ENCODE data around the gene GALNT18. TPM values are rescaled to one million over a fixed set of nuclear protein-coding genes. Genes with fewer than 3 reads are reported as not detected.
A peak's percentile ranks its signal among the peaks of the same experiment; 100 is the strongest.

Gene GALNT18
- total and polyA plus RNA-seq, 7 donors = 4.6 to 32.4 (median 8.3) TPM

GRCh38 chr11:11618973-11619435 is 2.8 kb downstream of the GALNT18 start:
- DNase-seq (no peak), ATAC-seq (no peak)
- peaks cover 10% of the 10 kb centered on the region for H3K4me1 ChIP-seq
- no peak overlapping the region for H3K27ac ChIP-seq
- H3K4me3 ChIP-seq = peak overlapping the region; percentile 69
- no peaks in the 10 kb centered on the region for H3K27me3 ChIP-seq (ENCODE audit: insufficient read depth in 3 of 3, low read length in 2 of 3)
- no peaks in the 10 kb centered on the region for H3K36me3 ChIP-seq (ENCODE audit: insufficient read depth in 1 of 2, low read depth in 1 of 2)
- intact Hi-C loops (cut with DNase I) = loop anchor here in 1 of 2 donors (10.0 kb wide), 1 partner anchor 84 kb away; no protein-coding TSS in a partner anchor
- TF ChIP-seq CTCF (IDR thresholded peaks at IDR 0.05) = no peak
- no peaks in the 10 kb centered on the region for H3K9me3 ChIP-seq
- WGBS, 3 donors = 57 to 63% (median 62%) methylated on average over 4 of the region's 4 CpGs

- ATAC-seq (no peak), DNase-seq (no peak)
- Histone ChIP-seq H3K4me1 (no peaks in the 10 kb centered on the region), H3K36me3 (ENCODE audit: insufficient read depth in 1 of 2, low read depth in 1 of 2) (no peaks in the 10 kb centered on the region), H3K27ac (no peak overlapping the region), H3K9me3 (no peaks in the 10 kb centered on the region), H3K4me3 (no peak overlapping the region), H3K27me3 (ENCODE audit: insufficient read depth in 3 of 3, low read length in 2 of 3) (no peaks in the 10 kb centered on the region)
- intact Hi-C loops (cut with DNase I) = loop anchor here in 1 of 2 donors (10.0 kb wide), 1 partner anchor 80 kb away; no protein-coding TSS in a partner anchor
- 65 to 70% (median 66%) methylated on average over 4 of the region's 4 CpGs for WGBS, 3 donors
- no peak for TF ChIP-seq CTCF (IDR thresholded peaks at IDR 0.05)
Measured at GRCh38 chr11:11615086-11615485, 6.7 kb downstream of the GALNT18 start.

GRCh38 chr11:11612439-11612838 is 9.4 kb downstream of the GALNT18 start:
- DNase-seq (no peak), ATAC-seq (no peak)
- H3K4me1 ChIP-seq = no peaks in the 10 kb centered on the region
- no peak overlapping the region for H3K27ac ChIP-seq
- H3K27me3 ChIP-seq (ENCODE audit: insufficient read depth in 3 of 3, low read length in 2 of 3) = no peaks in the 10 kb centered on the region
- 90 to 93% (median 91%) methylated on average over 4 of the region's 4 CpGs for WGBS, 3 donors
- H3K4me3 ChIP-seq = no peak overlapping the region
- H3K9me3 ChIP-seq = no peaks in the 10 kb centered on the region
- TF ChIP-seq CTCF (IDR thresholded peaks at IDR 0.05) = no peak
- H3K36me3 ChIP-seq (ENCODE audit: insufficient read depth in 1 of 2, low read depth in 1 of 2) = no peaks in the 10 kb centered on the region
- intact Hi-C loops (cut with DNase I) = loop anchor here in 1 of 2 donors (10.0 kb wide), 1 partner anchor 78 kb away; no protein-coding TSS in a partner anchor

- no peak for DNase-seq
- intact Hi-C loops (cut with DNase I) = loop anchor here in 1 of 2 donors (10.0 kb wide), 1 partner anchor 77 kb away; no protein-coding TSS in a partner anchor
Measured at GRCh38 chr11:11611381-11611780, 10.4 kb downstream of the GALNT18 start.

More at GRCh38 chr11:11611381-11611780, 10.4 kb downstream of the GALNT18 start:
- Histone ChIP-seq H3K9me3 (no peaks in the 10 kb centered on the region), H3K36me3 (ENCODE audit: insufficient read depth in 1 of 2, low read depth in 1 of 2) (no peaks in the 10 kb centered on the region), H3K4me1 (no peaks in the 10 kb centered on the region), H3K4me3 (no peak overlapping the region), H3K27me3 (ENCODE audit: insufficient read depth in 3 of 3, low read length in 2 of 3) (no peaks in the 10 kb centered on the region), H3K27ac (no peak overlapping the region)
- ATAC-seq = peak; percentile 58 to 84 (median 72)
- no peak for TF ChIP-seq CTCF (IDR thresholded peaks at IDR 0.05)
- WGBS, 3 donors = 36 to 54% (median 40%) methylated on average over 6 of the region's 6 CpGs
